OCI-LY3 (cell line): ENCODE data around the gene AHDC1.
A peak's percentile ranks its signal among the peaks of the same experiment; 100 is the strongest.

Experiments used
- H2AFZ ChIP-seq: fragments of 200-600, 300-600 bp; shearing (Covaris generic); 2 replicates; pipeline ENCODE4 v1.6.0; 2014; ENCODE audit warnings: antibody characterized with exemption, low read depth, low read length
- H3K27ac ChIP-seq: fragments of 200-600, 300-600 bp; sonication (generic); 2 replicates; pipeline ENCODE4 v1.5.1; 2014; ENCODE audit warnings: mild to moderate bottlenecking, low read length, moderate library complexity, mixed read lengths
- H3K27me3 ChIP-seq: fragments of 200-600, 300-600 bp; sonication (generic); 2 replicates; pipeline ENCODE4 v1.6.1; 2014; ENCODE audit warnings: low read depth, low read length, mixed read lengths
- H3K36me3 ChIP-seq: fragments of 200-600, 300-600 bp; sonication (generic); replicated peaks from 2 replicates; pipeline ENCODE3; 2014; ENCODE audit warnings: low read depth, low read length, mixed read lengths
- H3K4me1 ChIP-seq: fragments of 300-600, 200-600 bp; sonication (generic); 2 replicates; pipeline ENCODE4 v1.6.1; 2014; ENCODE audit warnings: low read length, mixed read lengths
- H3K4me2 ChIP-seq: fragments of 200-600, 300-600 bp; sonication (generic); 2 replicates; pipeline ENCODE4 v1.6.1; 2014; ENCODE audit warnings: low read length, mixed read lengths
- H3K4me3 ChIP-seq: fragments of 300-600, 200-600 bp; sonication (generic); 2 replicates; pipeline ENCODE4 v1.5.1; 2014; ENCODE audit warnings: antibody characterized with exemption, mild to moderate bottlenecking, low read length, moderate library complexity
- H3K79me2 ChIP-seq: fragments of 300-600, 200-600 bp; shearing (Covaris generic); 2 replicates; pipeline ENCODE4 v1.6.1; 2014; ENCODE audit warnings: mild to moderate bottlenecking, low read length, mixed read lengths
- H3K9ac ChIP-seq: fragments of 300-600, 200-600 bp; shearing (Covaris generic); 2 replicates; pipeline ENCODE4 v1.6.0; 2014; ENCODE audit warnings: mild to moderate bottlenecking, low read length, moderate library complexity
- H3K9me3 ChIP-seq: fragments of 200-600, 300-600 bp; shearing (Covaris generic); 2 replicates; pipeline ENCODE4 v1.6.1; 2014; ENCODE audit warnings: low read length, mixed read lengths; ENCODE audit not compliant: insufficient read depth
- H4K20me1 ChIP-seq: fragments of 200-600, 300-600 bp; sonication (generic); 2 replicates; pipeline ENCODE4 v1.6.1; 2016; ENCODE audit warnings: low read length, mixed read lengths; ENCODE audit not compliant: insufficient read depth
- EZH2phosphoT487 ChIP-seq: fragments of 200-600 bp; shearing (Covaris generic); IDR thresholded peaks from 2 replicates; pipeline ENCODE4 v1.6.1; 2018; ENCODE audit warnings: antibody characterized with exemption, mixed run types, low read depth
- TF ChIP-seq, protein P1 (sequence below): fragments of 200-600, 300-600 bp; sonication (generic); IDR thresholded peaks from 2 replicates; pipeline ENCODE4 v1.5.1; 2014; ENCODE audit warnings: antibody characterized with exemption, low read length, low read depth

The AHDC1 gene

DNA sequence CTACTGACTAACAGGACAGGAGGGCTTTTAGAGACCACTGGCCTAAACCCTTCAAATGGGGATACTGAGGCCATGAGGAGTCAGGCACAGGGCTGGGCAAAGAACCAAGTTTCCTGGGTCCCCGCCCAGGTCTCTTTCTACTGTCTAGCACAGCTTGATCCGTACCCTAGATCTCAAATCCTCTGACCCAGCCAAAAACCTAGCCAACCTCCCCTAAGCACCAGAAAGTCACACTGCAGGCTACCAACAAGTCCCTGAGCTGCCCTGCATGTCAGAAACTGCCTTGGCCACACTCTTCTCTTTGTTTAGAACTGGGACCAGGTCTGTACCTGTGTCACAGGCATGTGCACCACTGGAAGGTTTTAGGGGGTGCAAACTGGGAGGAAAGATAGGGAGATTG, 33.6 kb downstream of the AHDC1 start:
- no peaks in the 10 kb centered on the region for H3K79me2 ChIP-seq
- H3K9ac ChIP-seq: no peak overlapping the region
- no peak overlapping the region for H3K4me2 ChIP-seq

DNA sequence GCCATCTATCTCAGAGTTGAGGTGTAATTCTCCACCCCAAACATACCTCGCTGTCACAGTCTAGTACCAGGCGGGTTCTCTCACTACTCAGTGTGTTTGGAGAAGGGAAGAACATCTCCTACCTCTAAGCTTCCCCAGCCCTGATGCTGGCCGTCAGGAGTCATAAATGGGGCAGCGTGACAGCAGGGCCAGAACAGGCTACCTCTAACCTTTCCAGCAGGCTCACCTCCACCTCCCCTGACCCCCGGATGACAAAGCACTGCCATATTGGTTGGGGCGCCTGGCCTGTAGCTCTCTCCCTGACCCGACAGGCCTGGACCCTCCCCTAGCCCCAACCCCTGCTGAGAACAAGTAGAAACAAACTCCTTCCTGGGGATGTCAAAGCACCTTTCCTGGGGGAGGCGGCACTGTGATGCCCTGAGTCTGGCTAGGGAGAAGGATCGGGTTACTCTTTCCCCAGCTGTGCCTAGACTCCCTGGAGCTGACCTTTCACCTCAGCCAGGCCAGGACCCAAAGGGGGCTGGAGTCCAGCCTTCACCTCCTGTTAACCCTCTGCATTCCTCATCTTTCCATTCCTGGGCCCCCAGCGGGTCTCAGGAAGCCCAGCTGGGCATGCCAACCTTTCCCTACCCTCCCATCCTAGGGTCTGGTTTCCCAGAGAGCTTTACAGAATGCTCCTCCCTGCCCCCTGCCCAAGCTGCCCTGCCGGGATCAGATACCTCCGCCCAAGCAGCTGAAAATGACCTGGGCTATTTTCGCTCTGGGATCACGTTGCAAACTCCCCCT, 34.2 kb downstream of the AHDC1 start:
- no peak overlapping the region for H3K27ac ChIP-seq
- H3K36me3 ChIP-seq: no peaks in the 10 kb centered on the region
- H3K4me2 ChIP-seq: peak overlapping the region; percentile 84; the same call in 1 of the 2 replicates
- H3K9me3 ChIP-seq: no peaks in the 10 kb centered on the region
- H3K4me1 ChIP-seq: 0 out of 2 replicates have a peak, but pooled peaks cover 3% of the 10 kb centered on the region
- H3K9ac ChIP-seq: no peak overlapping the region
- 0 out of 2 replicates have a peak, but pooled peaks cover 4% of the 10 kb centered on the region for H4K20me1 ChIP-seq
- TF ChIP-seq EZH2phosphoT487: no peak
- TF ChIP-seq, protein P1, sequence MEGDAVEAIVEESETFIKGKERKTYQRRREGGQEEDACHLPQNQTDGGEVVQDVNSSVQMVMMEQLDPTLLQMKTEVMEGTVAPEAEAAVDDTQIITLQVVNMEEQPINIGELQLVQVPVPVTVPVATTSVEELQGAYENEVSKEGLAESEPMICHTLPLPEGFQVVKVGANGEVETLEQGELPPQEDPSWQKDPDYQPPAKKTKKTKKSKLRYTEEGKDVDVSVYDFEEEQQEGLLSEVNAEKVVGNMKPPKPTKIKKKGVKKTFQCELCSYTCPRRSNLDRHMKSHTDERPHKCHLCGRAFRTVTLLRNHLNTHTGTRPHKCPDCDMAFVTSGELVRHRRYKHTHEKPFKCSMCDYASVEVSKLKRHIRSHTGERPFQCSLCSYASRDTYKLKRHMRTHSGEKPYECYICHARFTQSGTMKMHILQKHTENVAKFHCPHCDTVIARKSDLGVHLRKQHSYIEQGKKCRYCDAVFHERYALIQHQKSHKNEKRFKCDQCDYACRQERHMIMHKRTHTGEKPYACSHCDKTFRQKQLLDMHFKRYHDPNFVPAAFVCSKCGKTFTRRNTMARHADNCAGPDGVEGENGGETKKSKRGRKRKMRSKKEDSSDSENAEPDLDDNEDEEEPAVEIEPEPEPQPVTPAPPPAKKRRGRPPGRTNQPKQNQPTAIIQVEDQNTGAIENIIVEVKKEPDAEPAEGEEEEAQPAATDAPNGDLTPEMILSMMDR: no peak
- peak overlapping the region; percentile 78; the same call in 1 of the 2 replicates for H3K4me3 ChIP-seq
- H3K79me2 ChIP-seq: no peaks in the 10 kb centered on the region
- H3K27me3 ChIP-seq: 0 out of 2 replicates have a peak, but pooled peaks cover 3% of the 10 kb centered on the region
- no peak overlapping the region for H2AFZ ChIP-seq

More for the DNA sequence above, 33.6 kb downstream of the AHDC1 start:
- Histone ChIP-seq H3K9me3 (no peaks in the 10 kb centered on the region), H2AFZ (no peak overlapping the region), H3K4me3 (no peak overlapping the region), H3K27me3 (0 out of 2 replicates have a peak, but pooled peaks cover 3% of the 10 kb centered on the region), H3K27ac (no peak overlapping the region), H3K36me3 (no peaks in the 10 kb centered on the region), H3K4me1 (0 out of 2 replicates have a peak, but pooled peaks cover 3% of the 10 kb centered on the region), H4K20me1 (0 out of 2 replicates have a peak, but pooled peaks cover 4% of the 10 kb centered on the region)
- TF ChIP-seq, protein P1: no peak
- TF ChIP-seq EZH2phosphoT487: no peak

DNA sequence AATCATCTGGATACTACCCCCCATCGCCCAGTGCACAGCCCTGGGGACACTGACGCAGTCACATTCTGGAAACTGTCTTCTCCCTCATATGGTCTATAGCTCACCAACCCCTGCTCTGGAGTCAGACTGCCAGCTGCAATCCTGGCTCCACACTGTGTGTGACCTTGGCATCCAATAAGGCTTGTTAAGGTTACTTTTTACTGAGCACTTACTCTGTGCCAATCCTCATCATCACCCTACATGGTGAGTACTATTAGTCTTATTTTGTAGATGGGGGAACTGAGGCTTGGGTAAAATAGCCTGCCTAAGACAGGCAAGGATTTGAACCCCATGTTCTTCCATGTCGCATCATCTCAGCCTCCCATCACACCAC, 34.9 kb downstream of the AHDC1 start:
- H3K9me3 ChIP-seq: no peaks in the 10 kb centered on the region
- H3K27me3 ChIP-seq: 0 out of 2 replicates have a peak, but pooled peaks cover 3% of the 10 kb centered on the region
- 0 out of 2 replicates have a peak, but pooled peaks cover 3% of the 10 kb centered on the region for H3K4me1 ChIP-seq
- no peak overlapping the region for H2AFZ ChIP-seq
- H3K4me3 ChIP-seq: peak overlapping the region; percentile 78
- 0 out of 2 replicates have a peak, but pooled peaks cover 4% of the 10 kb centered on the region for H4K20me1 ChIP-seq
- H3K79me2 ChIP-seq: no peaks in the 10 kb centered on the region
- peak overlapping the region; percentile 43; the same call in 1 of the 2 replicates for H3K9ac ChIP-seq
- no peaks in the 10 kb centered on the region for H3K36me3 ChIP-seq
- TF ChIP-seq, protein P1: no peak
- no peak for TF ChIP-seq EZH2phosphoT487
- no peak overlapping the region for H3K27ac ChIP-seq
- peak overlapping the region; percentile 84 for H3K4me2 ChIP-seq
